Measurements from ENCODE around the gene HAX1.
"Not testable (repeated sequence)": the region's sequence is repeated elsewhere in the genome, so short reads cannot be mapped to it uniquely, and the experiment has no call there.

DNA sequence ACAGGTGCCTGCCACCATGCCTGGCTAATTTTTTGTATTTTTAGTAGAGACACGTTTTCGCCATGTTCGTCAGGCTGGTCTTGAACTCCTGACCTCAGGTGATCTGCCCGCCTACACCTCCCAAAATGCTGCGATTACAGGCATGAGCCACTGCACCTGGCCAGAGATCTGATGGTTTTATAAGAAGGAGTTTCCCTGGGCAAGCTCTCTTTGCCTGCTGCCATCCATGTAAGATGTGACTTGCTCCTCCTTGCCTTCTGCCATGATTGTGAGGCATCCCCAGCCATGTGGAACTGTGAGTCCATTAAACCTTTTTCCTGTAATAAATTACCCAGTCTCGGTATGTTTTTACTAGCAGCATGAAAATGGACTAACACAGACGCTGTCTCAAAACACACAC, 36.7 kb downstream of the HAX1 start:
- not testable (repeated sequence) for TF ChIP-seq POLR2A (IDR thresholded peaks at IDR 0.05; ENCODE audit: low read length); GATA1 (IDR thresholded peaks at IDR 0.05; ENCODE audit: low read depth, low read length)
